A673 (cell line): ENCODE measurements around the gene SCG5. TPM values are rescaled to one million over a fixed set of nuclear protein-coding genes. Genes with fewer than 3 reads are reported as not detected.
A peak's percentile ranks its signal among the peaks of the same experiment; 100 is the strongest.

Experiments used
- BruUV-seq: library from RNA; stranded (reverse); fragments of 400-500 nt; replicated peaks from 2 replicates; lab custom pipeline; 2021; lab: Mats Ljungman, UMichigan
- CTCF ChIA-PET: fragments of 300-600 bp; sonication (Branson Sonifier 250); formaldehyde crosslinking; loops from one replicate; lab custom pipeline; 2022; ENCODE audit warnings: antibody characterized with exemption; lab: Charles Lee
- POLR2A ChIA-PET: fragments of 300-600 bp; sonication (Branson Sonifier 250); formaldehyde crosslinking; loops from one replicate; lab custom pipeline; 2022; ENCODE audit warnings: antibody characterized with exemption; ENCODE audit not compliant: low non-redundant PET; lab: Charles Lee
- DNase-seq: peaks from one replicate; pipeline ENCODE4 v3.0.0-alpha.2; 2015; ENCODE audit warnings: low spot score
- H3K27ac ChIP-seq: fragments of 200-600 bp; sonication (generic); 2 replicates; pipeline ENCODE4 v1.5.1; 2016; ENCODE audit warnings: mixed run types, low read depth, mild to moderate bottlenecking, mixed read lengths, antibody characterized with exemption, low read length; ENCODE audit not compliant: poor library complexity, severe bottlenecking
- H3K27me3 ChIP-seq: fragments of 200-600 bp; sonication (generic); replicated peaks from 2 replicates; pipeline ENCODE4 v1.6.1; 2017; ENCODE audit warnings: mixed run types, low read depth, mild to moderate bottlenecking, mixed read lengths, antibody characterized with exemption, low read length; ENCODE audit not compliant: insufficient read depth, poor library complexity
- H3K36me3 ChIP-seq: fragments of 200-600 bp; sonication (generic); 2 replicates; pipeline ENCODE4 v1.6.1; 2016; ENCODE audit warnings: mixed run types, mild to moderate bottlenecking, mixed read lengths, antibody characterized with exemption, low read length; ENCODE audit not compliant: insufficient read depth, poor library complexity, severe bottlenecking
- H3K4me1 ChIP-seq: fragments of 200-600 bp; sonication (generic); 2 replicates; pipeline ENCODE4 v1.6.1; 2017; ENCODE audit warnings: mixed run types, mild to moderate bottlenecking, mixed read lengths, antibody characterized with exemption, low read length; ENCODE audit not compliant: insufficient read depth, poor library complexity, severe bottlenecking
- H3K4me3 ChIP-seq: fragments of 200-600 bp; sonication (generic); 2 replicates; pipeline ENCODE4 v1.5.1; 2016; ENCODE audit warnings: low read depth, mixed run types, mild to moderate bottlenecking, mixed read lengths, low read length; ENCODE audit not compliant: poor library complexity, severe bottlenecking
- H3K9me3 ChIP-seq: fragments of 200-600 bp; sonication (generic); 2 replicates; pipeline ENCODE4 v1.6.1; 2016; ENCODE audit warnings: mixed run types, low read depth, mild to moderate bottlenecking, mixed read lengths, antibody characterized with exemption, low read length; ENCODE audit not compliant: poor library complexity, severe bottlenecking
- CTCF ChIP-seq: fragments of 300-800, 200-600 bp; sonication (generic); conservative IDR thresholded peaks from 2 replicates; pipeline ENCODE4 v1.5.1; 2017; ENCODE audit warnings: low read depth, mild to moderate bottlenecking, antibody characterized with exemption, low read length, moderate library complexity, mixed read lengths
- EZH2 ChIP-seq: fragments of 200-600 bp; sonication (generic); IDR thresholded peaks from 2 replicates; pipeline ENCODE4 v1.6.1; 2017; ENCODE audit warnings: borderline replicate concordance, low read depth, mild to moderate bottlenecking, mixed read lengths, antibody characterized with exemption, low read length; ENCODE audit not compliant: poor library complexity, severe bottlenecking
- intact Hi-C: fragments of 100-400 bp; cut with micrococcal nuclease; formaldehyde crosslinking; loops from one replicate; pipeline ENCODE4 v1.10.0; 2022; ENCODE audit not compliant: unreplicated experiment
- total RNA-seq: library from RNA; stranded (reverse); gene quantifications from 2 replicates; pipeline ENCODE4 v1.2.3, GENCODE V29; 2021

The SCG5 gene
- total RNA-seq, 1 experiment from 2014 or later, result 3.1 TPM

- ChIA-PET CTCF (no interaction called here), POLR2A (no interaction called here)
- H3K27ac ChIP-seq, result no peak overlapping the region
- H3K27me3 ChIP-seq, result no peaks in the 10 kb centered on the region
- H3K4me1 ChIP-seq, result no peaks in the 10 kb centered on the region
- BruUV-seq, result no TSS peak
- no peaks in the 10 kb centered on the region for H3K9me3 ChIP-seq
- no peak for DNase-seq
- no peak overlapping the region for H3K4me3 ChIP-seq
- intact Hi-C loops, result no loop called here
- 0 out of 2 replicates have a peak, but pooled peaks have one; percentile 5 for TF ChIP-seq CTCF
- no peak for TF ChIP-seq EZH2
- no peaks in the 10 kb centered on the region for H3K36me3 ChIP-seq
Observed at GRCh38 chr15:32674681-32675080, 33.2 kb downstream of the SCG5 start.

- H3K27me3 ChIP-seq, result no peaks in the 10 kb centered on the region
- H3K4me3 ChIP-seq, result no peak overlapping the region
- TF ChIP-seq EZH2, result no peak
- TF ChIP-seq CTCF, result no peak
- H3K27ac ChIP-seq, result no peak overlapping the region
- ChIA-PET CTCF (no interaction called here), POLR2A (no interaction called here)
- intact Hi-C loops, result no loop called here
- no peak for DNase-seq
- H3K36me3 ChIP-seq, result no peaks in the 10 kb centered on the region
- H3K4me1 ChIP-seq, result no peaks in the 10 kb centered on the region
- no peaks in the 10 kb centered on the region for H3K9me3 ChIP-seq
- BruUV-seq, result no TSS peak
Observed at GRCh38 chr15:32675466-32675865, 34.0 kb downstream of the SCG5 start.

- Histone ChIP-seq H3K27ac (no peak overlapping the region), H3K9me3 (no peaks in the 10 kb centered on the region), H3K4me3 (no peak overlapping the region), H3K27me3 (no peaks in the 10 kb centered on the region), H3K36me3 (no peaks in the 10 kb centered on the region), H3K4me1 (no peaks in the 10 kb centered on the region)
- DNase-seq, result no peak
- no peak for TF ChIP-seq EZH2
- TF ChIP-seq CTCF, result no peak
- CTCF ChIA-PET, result no interaction called here
- intact Hi-C loops, result no loop called here
- BruUV-seq, result no TSS peak
- POLR2A ChIA-PET, result no interaction called here
Observed at GRCh38 chr15:32676169-32676568, 34.7 kb downstream of the SCG5 start.
